NOMO-1 treated with dmso at 0.1 percent for 144 hours (cell line): ENCODE measurements around the gene PIGB.
"Not testable (repeated sequence)": the region's sequence is repeated elsewhere in the genome, so short reads cannot be mapped to it uniquely, and the experiment has no call there.

Source experiments
- DNase-seq: peaks from one replicate; lab custom pipeline; 2025; ENCODE audit not compliant: unreplicated experiment; lab: John Stamatoyannopoulos, UW

Gene PIGB

GRCh38 chr15:55297315-55297714 is 21.7 kb upstream of the PIGB start:
- DNase-seq, result no peak

GRCh38 chr15:55302801-55303200 is 16.2 kb upstream of the PIGB start:
- DNase-seq, result not testable (repeated sequence)

GRCh38 chr15:55319537-55320237 is 665 bp downstream of the PIGB start:
- DNase-seq, result peak; percentile 47

GRCh38 chr15:55320238-55320550 is 1.2 kb downstream of the PIGB start:
- DNase-seq, result no peak

GRCh38 chr15:55320963-55321362 is 1.9 kb downstream of the PIGB start:
- no peak for DNase-seq

- DNase-seq, result peak; percentile 35
Measured at GRCh38 chr15:55322467-55322866, 3.4 kb downstream of the PIGB start.

GRCh38 chr15:55327387-55327786 is 8.4 kb downstream of the PIGB start:
- peak; percentile 64 for DNase-seq

GRCh38 chr15:55334371-55334770 is 15.3 kb downstream of the PIGB start:
- DNase-seq, result no peak

GRCh38 chr15:55334997-55335396 is 16.0 kb downstream of the PIGB start:
- no peak for DNase-seq

- no peak for DNase-seq
Measured at GRCh38 chr15:55337160-55337559, 18.1 kb downstream of the PIGB start.

- DNase-seq, result no peak
Measured at GRCh38 chr15:55343168-55343567, 24.1 kb downstream of the PIGB start.

GRCh38 chr15:55344206-55344605 is 25.2 kb downstream of the PIGB start:
- DNase-seq, result no peak

GRCh38 chr15:55348281-55348778 is 29.3 kb downstream of the PIGB start:
- no peak for DNase-seq

- DNase-seq, result no peak
Measured at GRCh38 chr15:55349282-55349681, 30.3 kb downstream of the PIGB start.

- DNase-seq, result no peak
Measured at GRCh38 chr15:55353025-55353424, 34.0 kb downstream of the PIGB start.

GRCh38 chr15:55356985-55357585 is 38.1 kb downstream of the PIGB start:
- no peak for DNase-seq

- DNase-seq, result no peak
Measured at GRCh38 chr15:55357774-55358173, 38.8 kb downstream of the PIGB start.

- no peak for DNase-seq
Measured at GRCh38 chr15:55358471-55358870, 39.4 kb downstream of the PIGB start.

- DNase-seq, result no peak
Measured at GRCh38 chr15:55360256-55360655, 41.2 kb downstream of the PIGB start.

GRCh38 chr15:55361048-55361447 is 42.0 kb downstream of the PIGB start:
- no peak for DNase-seq

- no peak for DNase-seq
Measured at GRCh38 chr15:55362641-55363040, 43.6 kb downstream of the PIGB start.

GRCh38 chr15:55366981-55367380 is 48.0 kb downstream of the PIGB start:
- DNase-seq, result no peak
